Embryonic facial prominence (tissue), 1 donor: Measurements from ENCODE around the gene SLAIN2.
"Not testable (repeated sequence)": the region's sequence is repeated elsewhere in the genome, so short reads cannot be mapped to it uniquely, and the experiment has no call there.

ENCODE experiments used
- DNase-seq: peaks from one replicate; pipeline ENCODE4 v3.0.0-alpha.2; 2016; ENCODE audit errors: extremely low spot score

The SLAIN2 gene

DNA sequence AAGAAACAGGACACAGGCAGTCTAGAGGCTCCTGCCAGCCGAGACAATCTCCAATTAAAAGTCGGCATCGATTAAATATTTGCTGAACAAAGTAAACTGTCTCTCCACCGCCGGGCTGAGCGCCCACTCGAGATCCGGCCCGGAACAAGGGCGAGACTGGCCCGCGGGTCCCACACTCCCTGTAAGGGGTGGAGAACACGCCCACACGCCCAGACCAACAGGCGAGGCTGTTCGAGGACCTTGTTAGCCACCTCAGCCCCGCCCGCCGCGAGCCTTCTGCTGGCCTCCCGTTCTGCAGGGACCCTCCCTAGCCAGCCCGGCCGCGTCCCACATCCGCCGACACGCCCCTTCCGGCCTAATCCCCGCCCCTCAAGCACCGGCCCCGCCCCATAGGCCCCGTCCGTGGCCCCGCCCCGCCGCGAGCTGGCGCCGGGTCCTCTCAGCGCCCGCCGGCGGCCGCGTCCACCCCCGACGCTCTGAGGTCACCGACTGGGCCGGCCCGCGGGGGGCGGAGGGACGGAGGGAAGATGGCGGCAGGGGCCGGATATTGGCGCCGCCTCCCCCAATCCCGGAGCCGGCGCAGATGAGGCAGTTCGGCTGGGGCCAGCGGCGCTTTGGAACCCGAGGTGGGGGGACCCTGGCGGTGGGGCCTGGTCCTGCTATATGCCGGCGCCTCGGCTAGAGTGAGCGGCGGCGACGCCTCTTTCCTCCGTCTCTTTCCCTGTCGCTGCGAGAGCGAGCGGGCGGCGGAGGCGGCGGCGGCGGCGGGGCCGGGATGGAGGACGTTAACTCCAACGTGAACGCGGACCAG lies at the start of gene SLAIN2:
Gene SLAIN2 (plus strand): TSS at position 565 of the 811 bp plus-strand sequence. CDS start 211 bp downstream, at position 776.
- peak; percentile 93 for DNase-seq

DNA sequence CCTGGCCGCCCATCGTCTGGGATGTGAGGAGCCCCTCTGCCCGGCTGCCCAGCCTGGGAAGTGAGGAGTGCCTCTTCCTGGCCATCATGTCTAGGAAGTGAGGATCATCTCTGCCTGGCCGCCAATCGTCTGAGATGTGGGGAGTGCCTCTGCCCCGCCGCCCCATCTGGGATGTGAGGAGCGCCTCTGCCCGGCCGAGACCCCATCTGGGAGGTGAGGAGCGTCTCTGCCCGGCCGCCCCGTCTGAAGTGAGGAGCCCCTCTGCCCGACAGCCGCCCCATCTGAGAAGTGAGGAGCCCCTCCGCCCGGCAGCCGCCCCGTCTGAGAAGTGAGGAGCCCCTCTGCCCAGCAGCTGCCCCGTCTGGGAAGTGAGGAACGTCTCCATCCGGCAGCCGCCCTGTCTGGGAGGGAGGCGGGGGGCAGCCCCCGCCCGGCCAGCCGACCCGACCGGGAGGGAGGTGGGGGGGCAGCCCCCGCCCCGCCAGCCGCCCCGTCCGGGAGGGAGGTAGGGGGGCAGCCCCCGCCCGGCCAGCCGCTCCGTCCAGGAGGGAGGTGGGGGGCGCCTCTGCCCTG lies 49.0 kb upstream of the SLAIN2 start:
- not testable (repeated sequence) for DNase-seq

- no peak for DNase-seq
Measured at GRCh38 chr4:48295116-48295515, 46.2 kb upstream of the SLAIN2 start.

DNA sequence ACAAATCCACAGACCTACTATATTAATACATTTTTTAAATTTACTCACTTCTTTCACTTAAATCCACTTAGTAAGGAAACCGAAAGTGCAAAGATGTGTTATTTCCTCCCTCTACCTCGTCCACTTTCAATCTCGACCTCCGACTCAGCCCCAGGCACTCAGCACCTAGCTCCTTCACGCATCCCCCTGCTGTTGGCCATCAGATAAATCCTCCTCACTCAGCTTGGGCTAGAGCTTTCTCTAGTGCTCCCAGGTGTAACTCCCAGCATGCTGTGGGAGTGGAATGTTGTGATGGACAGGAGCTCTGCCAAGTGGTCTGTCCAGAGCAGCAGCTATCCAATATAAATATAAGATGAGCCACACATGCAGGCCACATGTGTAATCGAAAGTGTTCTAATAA lies 45.0 kb upstream of the SLAIN2 start:
- DNase-seq, result no peak

DNA sequence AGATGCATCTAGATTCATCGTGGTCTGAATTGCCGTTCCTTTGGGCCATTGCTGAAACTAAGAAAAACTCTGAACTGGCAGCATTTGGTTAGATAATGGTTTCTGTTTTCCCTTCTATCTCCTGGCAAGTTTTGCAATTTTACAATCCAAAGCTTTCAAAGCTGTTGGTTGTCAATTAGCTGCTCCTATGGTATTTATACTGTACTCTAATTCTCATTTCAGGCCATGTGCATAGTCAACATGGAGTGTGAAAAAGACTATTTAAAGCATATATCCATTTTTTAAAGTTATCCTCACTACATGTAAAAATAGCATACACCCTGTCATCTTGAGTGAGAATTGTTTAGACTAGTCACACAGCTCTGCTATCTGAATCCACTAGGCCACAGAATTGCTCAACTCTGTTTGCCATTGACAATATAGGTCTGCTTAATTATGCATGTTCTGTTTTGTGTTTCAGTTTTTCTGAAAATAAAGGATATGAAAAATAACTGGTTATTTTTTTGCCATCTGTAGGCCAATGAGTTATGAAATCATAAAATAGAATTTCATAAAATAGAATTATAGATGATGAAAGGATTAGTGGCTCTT lies 44.0 kb upstream of the SLAIN2 start:
- DNase-seq, result no peak

GRCh38 chr4:48299560-48299959 lies 41.8 kb upstream of the SLAIN2 start:
- DNase-seq, result no peak

- DNase-seq, result no peak
Measured at GRCh38 chr4:48300004-48300403, 41.3 kb upstream of the SLAIN2 start.

GRCh38 chr4:48305508-48305907 lies 35.8 kb upstream of the SLAIN2 start:
- DNase-seq, result no peak

GRCh38 chr4:48307528-48307927 lies 33.8 kb upstream of the SLAIN2 start:
- no peak for DNase-seq

GRCh38 chr4:48308901-48309300 lies 32.4 kb upstream of the SLAIN2 start:
- no peak for DNase-seq

DNA sequence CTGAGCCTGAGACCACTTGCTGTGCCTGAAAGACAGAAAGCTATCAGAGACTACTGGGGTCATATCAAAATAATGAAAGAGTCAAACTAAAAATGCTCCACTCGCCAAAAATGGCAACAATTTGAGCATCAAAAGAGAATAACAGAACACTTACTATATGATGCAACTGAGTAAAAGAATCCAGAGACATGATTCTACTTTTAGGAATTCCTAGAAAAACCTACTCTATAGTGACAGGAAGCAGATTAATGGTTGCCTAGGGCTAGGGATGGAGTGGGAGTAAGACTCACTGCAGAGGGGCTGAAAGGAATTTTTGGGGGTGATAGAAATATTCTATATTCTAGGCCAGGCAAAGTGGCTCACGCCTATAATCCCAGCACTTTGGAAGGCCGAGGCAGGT lies 29.4 kb upstream of the SLAIN2 start:
- no peak for DNase-seq

GRCh38 chr4:48314746-48315145 lies 26.6 kb upstream of the SLAIN2 start:
- DNase-seq, result not testable (repeated sequence)

DNA sequence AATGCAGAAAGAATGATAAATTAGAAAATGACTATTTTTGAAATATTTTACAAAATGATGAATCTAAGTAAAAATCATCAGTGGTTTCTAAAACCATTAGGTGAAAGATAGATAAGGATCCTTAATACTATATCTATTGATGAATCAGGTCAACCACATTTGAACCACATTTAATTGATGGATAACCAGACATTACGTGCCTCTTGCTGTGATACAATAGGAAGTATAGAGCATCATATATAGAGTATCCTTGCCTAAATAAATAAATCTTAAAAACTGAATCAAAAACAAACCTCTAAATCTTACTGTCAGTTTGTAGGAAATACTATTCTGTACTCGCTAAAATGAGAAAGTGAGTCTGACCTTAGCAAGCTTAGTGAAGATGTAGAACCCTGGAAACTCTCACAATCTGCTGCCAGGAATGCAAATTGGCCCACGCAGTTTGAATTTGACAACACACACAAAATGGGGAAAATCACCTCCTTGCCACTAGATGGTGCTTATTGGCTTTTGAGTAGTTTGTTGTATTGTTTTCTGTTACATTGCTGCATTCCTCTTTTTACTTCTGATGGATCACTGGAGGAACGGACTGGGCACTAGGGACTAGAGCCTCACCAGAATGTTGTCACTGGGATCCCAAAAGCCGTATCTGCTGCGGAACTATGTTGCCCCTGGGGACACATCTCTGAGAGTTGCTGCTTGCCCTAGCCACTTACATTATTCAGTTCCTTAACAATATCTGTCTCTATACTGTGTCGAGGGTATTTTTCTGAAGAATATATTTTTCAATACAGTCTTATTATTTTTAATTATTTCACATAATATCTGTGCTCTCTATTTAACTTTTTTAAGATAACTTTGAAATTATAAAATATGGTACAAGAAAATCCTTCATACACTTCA lies 25.4 kb upstream of the SLAIN2 start:
- DNase-seq, result no peak

GRCh38 chr4:48321312-48321711 lies 20.0 kb upstream of the SLAIN2 start:
- no peak for DNase-seq

DNA sequence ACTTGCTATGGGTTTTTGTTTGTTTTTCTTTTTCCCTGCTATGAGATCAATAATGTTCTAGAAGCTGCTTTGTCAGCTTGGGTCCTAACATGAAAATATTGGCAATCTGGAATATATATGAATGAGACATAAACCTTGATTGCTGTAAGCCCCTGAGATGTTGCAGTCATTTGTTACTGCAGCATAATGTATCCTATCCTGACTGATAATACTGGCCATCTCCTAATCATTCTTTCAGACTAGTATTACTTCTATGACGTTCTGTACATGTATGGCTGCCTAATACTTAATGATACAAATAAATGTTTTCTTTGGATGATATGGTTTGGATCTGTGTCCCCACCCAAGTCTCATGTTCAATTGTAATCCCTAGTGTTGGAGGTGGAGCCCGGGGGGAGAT lies 19.3 kb upstream of the SLAIN2 start:
- no peak for DNase-seq

DNA sequence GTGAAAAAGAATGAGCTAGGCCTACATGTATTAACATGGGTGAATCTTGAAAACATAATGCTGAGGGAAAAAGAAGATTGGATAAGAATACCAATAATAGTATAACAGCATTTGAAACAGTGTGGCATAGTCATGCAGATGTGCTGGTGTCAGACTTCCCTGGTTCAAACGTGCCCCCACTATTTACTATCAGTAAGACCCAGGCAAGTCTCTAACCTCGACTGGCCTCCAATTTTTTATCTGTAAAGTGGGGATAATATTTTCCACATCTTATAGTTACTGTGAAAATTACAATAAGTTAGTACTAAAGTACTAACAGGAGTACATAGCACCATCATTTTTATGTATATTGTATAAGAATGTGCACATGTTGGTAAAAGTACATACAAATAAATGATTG lies 17.0 kb upstream of the SLAIN2 start:
- DNase-seq, result no peak

GRCh38 chr4:48329193-48329592 lies 12.1 kb upstream of the SLAIN2 start:
- no peak for DNase-seq

GRCh38 chr4:48329976-48330375 lies 11.4 kb upstream of the SLAIN2 start:
- DNase-seq, result no peak

DNA sequence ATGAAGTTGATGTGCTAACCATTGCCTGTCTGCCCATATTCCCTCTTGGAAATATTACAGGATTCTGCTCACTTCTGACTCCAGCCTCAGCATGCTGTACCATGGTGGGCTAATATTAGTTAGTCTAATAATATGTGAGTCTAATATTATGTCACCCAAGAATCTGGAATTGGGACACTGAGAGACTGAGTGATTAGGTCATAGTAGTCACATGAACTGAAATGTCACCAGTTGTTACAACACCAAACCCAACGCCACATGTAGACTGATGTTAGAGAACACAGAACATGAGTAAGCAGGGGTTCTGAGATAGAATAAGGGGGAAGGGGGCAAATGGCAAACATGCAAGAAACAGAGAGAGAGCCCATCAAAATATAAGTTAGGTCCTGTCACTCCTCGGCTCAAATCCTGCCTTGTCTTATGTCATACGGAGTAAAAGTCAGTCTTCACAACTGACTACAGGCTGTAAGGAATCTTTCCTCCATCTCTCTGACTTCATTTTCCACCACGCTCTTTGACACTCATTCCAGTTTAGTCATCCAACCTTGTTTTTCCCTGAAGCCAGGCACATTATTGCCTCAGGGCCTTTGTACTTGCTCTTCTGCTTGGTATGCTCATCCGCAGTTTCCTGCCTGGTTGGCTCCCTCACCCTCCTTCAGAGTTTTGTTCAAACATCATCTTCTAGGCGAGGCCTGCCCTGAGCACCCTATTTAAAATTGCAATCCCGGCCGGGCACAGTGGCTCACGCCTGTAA lies 9.6 kb upstream of the SLAIN2 start:
- DNase-seq, result no peak

- no peak for DNase-seq
Measured at GRCh38 chr4:48332661-48333060, 8.7 kb upstream of the SLAIN2 start.

DNA sequence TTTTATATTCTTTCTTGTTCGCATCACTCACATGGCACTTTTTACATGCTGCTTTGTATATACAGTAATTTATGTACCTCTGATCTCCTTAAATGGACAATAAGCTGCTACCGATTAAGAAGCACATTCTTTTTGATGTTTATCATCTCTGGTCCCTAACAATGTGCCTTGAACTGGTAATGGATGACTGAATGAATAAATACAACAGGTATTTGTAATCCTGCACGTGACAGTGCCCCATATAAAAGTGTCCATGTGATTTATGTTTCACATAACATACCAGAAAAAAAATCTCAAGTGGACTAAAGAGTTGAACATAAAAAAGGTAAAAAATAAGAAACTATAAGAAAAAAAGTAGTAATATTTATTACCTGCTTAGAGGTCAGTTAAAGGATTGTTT lies 7.7 kb upstream of the SLAIN2 start:
- no peak for DNase-seq
